ENCODE data around the gene TUT4. TPM values are rescaled to one million over a fixed set of nuclear protein-coding genes. Genes with fewer than 3 reads are reported as not detected.

TUT4 gene
- total RNA-seq, 2 donors from 2014 or later: 44.4 to 76.1 TPM

DNA sequence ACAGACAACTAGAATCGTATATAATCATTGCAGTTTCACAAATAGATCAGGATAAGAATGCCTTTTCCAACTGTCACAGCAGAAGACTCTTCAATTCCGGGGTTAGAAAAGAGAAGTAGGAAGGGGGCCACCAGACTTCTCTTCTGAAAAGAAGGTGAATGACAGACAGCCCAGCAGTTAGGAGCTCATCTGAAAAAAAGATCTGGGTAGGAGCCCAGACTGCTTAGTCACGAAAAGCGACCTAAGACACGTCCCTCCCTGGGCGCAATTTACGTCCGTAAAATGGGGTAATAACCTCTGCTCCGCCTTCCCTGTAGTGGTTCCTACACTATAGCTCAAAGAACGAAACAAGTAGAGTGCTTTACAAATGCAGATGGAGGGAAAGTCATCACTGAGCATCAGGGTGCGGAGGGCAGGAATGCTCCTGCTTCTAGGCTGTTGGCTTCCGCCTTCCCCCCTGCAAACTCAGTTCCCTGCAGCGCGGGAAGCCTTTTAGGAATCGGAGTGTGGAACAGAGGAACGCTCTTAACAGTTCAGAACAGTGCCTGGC lies 149.3 kb downstream of the TUT4 start:
- Histone ChIP-seq H3K27me3 (replicated peaks; ENCODE audit: insufficient read depth) (no peaks in the 10 kb centered on the region), H3K9me3 (no peaks in the 10 kb centered on the region), H3K36me3 (no peaks in the 10 kb centered on the region), H3K4me3 (peak overlapping the region; percentile 57 to 65), H3K27ac (peak overlapping the region; percentile 43 to 85), H3K4me1 (replicated peaks) (no peaks in the 10 kb centered on the region)
- no peak for DNase-seq (ENCODE audit: low spot score)
- TF ChIP-seq CTCF (IDR thresholded peaks at IDR 0.05) (no peak), POLR2AphosphoS5 (IDR thresholded peaks at IDR 0.05) (no peak), POLR2A (IDR thresholded peaks at IDR 0.05) (no peak)
- under 1% methylated on average over 16 of the region's 16 CpGs for WGBS
- intact Hi-C loops (cut with DNase I): loop anchor here (2.0 to 10.0 kb wide), 4 partner anchors 37 to 514 kb away; partner anchors contain the start of genes CC2D1B and ZFYVE9

DNA sequence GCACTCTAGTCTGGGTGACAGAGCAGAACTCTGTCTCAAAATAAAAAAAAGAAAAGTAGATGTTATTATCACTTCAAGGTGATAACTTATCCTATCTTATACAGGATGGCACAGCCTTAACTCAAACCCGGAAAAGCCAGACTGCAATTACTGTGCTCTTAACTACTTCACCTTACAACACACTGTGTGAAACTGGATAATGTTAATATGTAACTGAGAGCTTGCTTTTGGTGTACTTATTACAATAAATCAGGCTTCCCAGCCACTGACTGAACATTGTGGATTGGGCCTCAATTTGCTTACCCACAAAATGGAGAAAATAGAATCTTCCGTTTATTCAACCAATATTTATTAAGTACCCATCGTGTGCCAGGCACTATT lies 150.0 kb downstream of the TUT4 start:
- 53% methylated on average over 3 of the region's 3 CpGs for WGBS
- no peak for DNase-seq (ENCODE audit: low spot score)
- Histone ChIP-seq H3K27me3 (replicated peaks; ENCODE audit: insufficient read depth) (no peaks in the 10 kb centered on the region), H3K36me3 (no peaks in the 10 kb centered on the region), H3K9me3 (no peaks in the 10 kb centered on the region), H3K4me3 (no peak overlapping the region), H3K27ac (no peak overlapping the region), H3K4me1 (replicated peaks) (no peaks in the 10 kb centered on the region)
- intact Hi-C loops (cut with DNase I): loop anchor here (5.0 to 10.0 kb wide), 3 partner anchors 258 to 514 kb away; partner anchors contain the start of gene ZFYVE9
- no peak for TF ChIP-seq POLR2AphosphoS5 (IDR thresholded peaks at IDR 0.05)

GRCh38 chr1:52400131-52400530 lies 152.8 kb downstream of the TUT4 start:
- no peak overlapping the region for H3K4me3 ChIP-seq
- H3K4me1 ChIP-seq (replicated peaks): no peaks in the 10 kb centered on the region
- TF ChIP-seq POLR2A (IDR thresholded peaks at IDR 0.05) (no peak), CTCF (IDR thresholded peaks at IDR 0.05) (no peak), POLR2AphosphoS5 (IDR thresholded peaks at IDR 0.05) (no peak)
- no peaks in the 10 kb centered on the region for H3K36me3 ChIP-seq
- H3K27ac ChIP-seq: no peak overlapping the region
- intact Hi-C loops (cut with DNase I): loop anchor here (5.0 to 10.0 kb wide), 3 partner anchors 255 to 517 kb away; partner anchors contain the start of gene ZFYVE9
- H3K9me3 ChIP-seq: no peaks in the 10 kb centered on the region
- no peak for DNase-seq (ENCODE audit: low spot score)
- H3K27me3 ChIP-seq (replicated peaks; ENCODE audit: insufficient read depth): no peaks in the 10 kb centered on the region
- WGBS: 95% methylated on average over 6 of the region's 6 CpGs

- WGBS: 99% methylated on average over 3 of the region's 3 CpGs
- intact Hi-C loops (cut with DNase I): loop anchor here (5.0 to 10.0 kb wide), 3 partner anchors 255 to 518 kb away; partner anchors contain the start of gene ZFYVE9
- DNase-seq (ENCODE audit: low spot score): no peak
These were observed 153.3 kb downstream of the TUT4 start for GRCh38 chr1:52399629-52400028.

DNA sequence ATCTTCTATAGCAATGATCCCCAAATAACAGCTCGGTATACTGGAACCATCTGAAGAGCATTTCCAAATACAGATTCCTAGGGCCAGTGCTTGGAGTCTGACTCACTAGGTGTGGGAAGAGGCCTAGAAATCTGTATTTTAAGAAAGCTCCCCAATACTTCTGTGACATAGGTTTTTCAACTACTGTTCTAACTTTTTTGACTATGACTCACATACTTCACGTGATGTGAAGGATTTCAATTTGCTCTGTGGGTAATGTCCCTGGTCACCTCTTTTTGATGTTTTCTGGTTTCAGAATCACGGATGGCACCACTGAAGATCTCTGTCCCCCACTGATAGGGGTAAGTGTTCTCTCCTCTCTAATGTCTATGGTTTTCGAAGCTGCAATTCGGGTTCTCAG lies 159.7 kb downstream of the TUT4 start:
- H3K27ac ChIP-seq: no peak overlapping the region
- DNase-seq (ENCODE audit: low spot score): no peak
- TF ChIP-seq POLR2A (IDR thresholded peaks at IDR 0.05) (no peak), CTCF (IDR thresholded peaks at IDR 0.05) (no peak), POLR2AphosphoS5 (IDR thresholded peaks at IDR 0.05) (no peak)
- H3K36me3 ChIP-seq: no peaks in the 10 kb centered on the region
- no peaks in the 10 kb centered on the region for H3K27me3 ChIP-seq (replicated peaks; ENCODE audit: insufficient read depth)
- WGBS: 98% methylated on average over 5 of the region's 5 CpGs
- intact Hi-C loops (cut with DNase I): no loop called here
- no peaks in the 10 kb centered on the region for H3K4me1 ChIP-seq (replicated peaks)
- no peaks in the 10 kb centered on the region for H3K9me3 ChIP-seq
- H3K4me3 ChIP-seq: no peak overlapping the region

More at GRCh38 chr1:52399629-52400028, 153.3 kb downstream of the TUT4 start:
- no peaks in the 10 kb centered on the region for H3K27me3 ChIP-seq (replicated peaks; ENCODE audit: insufficient read depth)
- no peaks in the 10 kb centered on the region for H3K9me3 ChIP-seq
- TF ChIP-seq POLR2AphosphoS5 (IDR thresholded peaks at IDR 0.05) (no peak), POLR2A (IDR thresholded peaks at IDR 0.05) (no peak), CTCF (IDR thresholded peaks at IDR 0.05) (no peak)
- no peaks in the 10 kb centered on the region for H3K4me1 ChIP-seq (replicated peaks)
- no peaks in the 10 kb centered on the region for H3K36me3 ChIP-seq
- no peak overlapping the region for H3K4me3 ChIP-seq
- no peak overlapping the region for H3K27ac ChIP-seq
